Upper lobe of left lung (tissue), 6 donors: ENCODE results near the gene STYK1. TPM values are rescaled to one million over a fixed set of nuclear protein-coding genes. Genes with fewer than 3 reads are reported as not detected.

ENCODE experiments used
- ATAC-seq, 2 donors: fragments of 200-7000 bp; cut with Tn5 transposase; one replicate each; pipeline ENCODE4 v1.9.1; 2022; ENCODE audit warnings: mild to moderate bottlenecking in 2 of 2, moderate library complexity in 2 of 2; ENCODE audit not compliant: low FRiP score in 2 of 2
- DNase-seq, 2 donors: peaks; one replicate each; pipeline ENCODE4 v3.0.0-alpha.2; 2019 to 2020
- H3K27ac ChIP-seq, 4 donors: fragments of 200-600 bp; sonication (generic); one replicate each; pipeline ENCODE4 v1.5.1; 2016 to 2019
- H3K27me3 ChIP-seq, 4 donors: fragments of 200-600 bp; sonication (generic); one replicate each; pipeline ENCODE4 v1.5.1; 2017 to 2019
- H3K36me3 ChIP-seq, 4 donors: fragments of 200-600 bp; sonication (generic); one replicate each; pipeline ENCODE4 v1.5.1; 2016 to 2019
- H3K4me1 ChIP-seq, 4 donors: fragments of 200-600 bp; sonication (generic); one replicate each; pipeline ENCODE4 v1.5.1; 2018 to 2019
- H3K4me3 ChIP-seq, 4 donors: fragments of 200-600 bp; sonication (generic); one replicate each; pipeline ENCODE4 v1.5.1; 2017 to 2019; ENCODE audit warnings: mild to moderate bottlenecking in 2 of 4, moderate library complexity in 1 of 4
- H3K9me3 ChIP-seq, 4 donors: fragments of 200-600 bp; sonication (generic); one replicate each; pipeline ENCODE4 v1.5.1; 2018 to 2019
- CTCF ChIP-seq, 6 experiments: fragments of 450-650 bp in 4 of 6; fragments of 200-600 bp in 2 of 6; sonication (generic) in 2 of 6; IDR thresholded peaks; one replicate each; pipeline ENCODE4 v1.5.1; 2016 to 2019; ENCODE audit warnings: antibody characterized with exemption in 6 of 6
- EP300 ChIP-seq, 4 donors: sonication (generic); formaldehyde crosslinking; IDR thresholded peaks; one replicate each; pipeline ENCODE4 v1.5.1; 2017; ENCODE audit warnings: antibody characterized with exemption in 4 of 4, control low read depth in 2 of 4
- POLR2A ChIP-seq, 4 donors: fragments of 450-650 bp; IDR thresholded peaks; one replicate each; pipeline ENCODE4 v1.5.1; 2016 to 2017; ENCODE audit warnings: antibody characterized with exemption in 4 of 4, mild to moderate bottlenecking in 2 of 4
- POLR2AphosphoS5 ChIP-seq, 2 donors: sonication (generic); formaldehyde crosslinking; IDR thresholded peaks; one replicate each; pipeline ENCODE4 v1.5.1; 2017; ENCODE audit warnings: antibody characterized with exemption in 2 of 2
- WGBS, 2 donors: methylation state at CpG; one replicate each; pipeline ENCODE4 v1.1.5; 2017 to 2018; 5-methylcytosine and 5-hydroxymethylcytosine counted together
- total RNA-seq, 6 donors: library from RNA; depleted of rRNA in 4 of 6; stranded (reverse); fragments of >200 nt in 4 of 6; gene quantifications; one replicate each; pipeline versions ENCODE4 v1.1.0 to v1.2.1, GENCODE V29; 2016 to 2021
- donor health status: DM: no; HTN: no; CAD: no; lungs with moderate emphysema.
- donor health status: DM: no; HTN: yes; CAD: no; lungs with severe emphysema.

Gene STYK1
- total RNA-seq, 6 donors from 2014 or later: 0.30 to 21.9 (median 1.1) TPM

- H3K27ac ChIP-seq: peak overlapping the region; percentile 94 to 99 (median 98)
- no peaks in the 10 kb centered on the region for H3K9me3 ChIP-seq
- peaks cover 44 to 57% (median 49%) of the 10 kb centered on the region in 4 donors for H3K4me1 ChIP-seq
- H3K4me3 ChIP-seq: peak overlapping the region; percentile 81 to 94 (median 88)
- ATAC-seq (peak; percentile 93 to 97), DNase-seq (peak in 1 of 2 donors; percentile 95)
- 0 to 1% methylated on average over 26 of the region's 26 CpGs for WGBS, 2 donors
- peaks cover 0 to 17% (median 0%) of the 10 kb centered on the region in 4 donors for H3K36me3 ChIP-seq
- H3K27me3 ChIP-seq: peaks cover 0 to 6% (median 0%) of the 10 kb centered on the region in 4 donors
- peak; percentile 97 to 100 for TF ChIP-seq POLR2AphosphoS5 (IDR thresholded peaks at IDR 0.05)
- no peak for TF ChIP-seq CTCF (IDR thresholded peaks at IDR 0.05)
- TF ChIP-seq POLR2A (IDR thresholded peaks at IDR 0.05): peak in 2 of 4 donors; percentile 43 to 55
- TF ChIP-seq EP300 (IDR thresholded peaks at IDR 0.05): peak; percentile 82 to 99 (median 93)
These were observed 48.0 kb upstream of the STYK1 start for GRCh38 chr12:10721651-10722501.

- H3K4me3 ChIP-seq: peak overlapping the region in 3 of 4 donors; percentile 81 to 92 (median 85)
- H3K9me3 ChIP-seq: no peaks in the 10 kb centered on the region
- peaks cover 50 to 59% (median 56%) of the 10 kb centered on the region in 4 donors for H3K4me1 ChIP-seq
- peaks cover 0 to 6% (median 0%) of the 10 kb centered on the region in 4 donors for H3K27me3 ChIP-seq
- DNase-seq (no peak), ATAC-seq (no peak)
- peaks cover 0 to 23% (median 0%) of the 10 kb centered on the region in 4 donors for H3K36me3 ChIP-seq
- peak overlapping the region; percentile 94 to 99 (median 98) for H3K27ac ChIP-seq
- WGBS, 2 donors: 18 to 50% methylated on average over 3 of the region's 3 CpGs
- TF ChIP-seq POLR2AphosphoS5 (IDR thresholded peaks at IDR 0.05): no peak
- TF ChIP-seq CTCF (IDR thresholded peaks at IDR 0.05): no peak
- no peak for TF ChIP-seq POLR2A (IDR thresholded peaks at IDR 0.05)
- no peak for TF ChIP-seq EP300 (IDR thresholded peaks at IDR 0.05)
These were observed 47.3 kb upstream of the STYK1 start for GRCh38 chr12:10720974-10721650.

- Histone ChIP-seq H3K27ac (peak overlapping the region in 2 of 4 donors; percentile 99), H3K9me3 (no peaks in the 10 kb centered on the region), H3K4me3 (peak overlapping the region in 1 of 4 donors; percentile 92), H3K4me1 (peaks cover 53 to 58% (median 58%) of the 10 kb centered on the region in 4 donors), H3K36me3 (peaks cover 5 to 39% (median 9%) of the 10 kb centered on the region in 4 donors), H3K27me3 (peaks cover 0 to 6% (median 0%) of the 10 kb centered on the region in 4 donors)
- TF ChIP-seq POLR2A (IDR thresholded peaks at IDR 0.05) (no peak), POLR2AphosphoS5 (IDR thresholded peaks at IDR 0.05) (no peak), EP300 (IDR thresholded peaks at IDR 0.05) (no peak), CTCF (IDR thresholded peaks at IDR 0.05) (no peak)
- DNase-seq (no peak), ATAC-seq (no peak)
- 55 to 61% methylated on average over 4 of the region's 4 CpGs for WGBS, 2 donors
These were observed 45.6 kb upstream of the STYK1 start for GRCh38 chr12:10719482-10719881.

- WGBS, 2 donors: 61 to 68% methylated on average over 4 of the region's 4 CpGs
- DNase-seq (no peak), ATAC-seq (no peak)
- no peak for TF ChIP-seq POLR2A (IDR thresholded peaks at IDR 0.05)
- TF ChIP-seq POLR2AphosphoS5 (IDR thresholded peaks at IDR 0.05): no peak
- TF ChIP-seq CTCF (IDR thresholded peaks at IDR 0.05): no peak
- TF ChIP-seq EP300 (IDR thresholded peaks at IDR 0.05): no peak
- peaks cover 0 to 5% (median 0%) of the 10 kb centered on the region in 4 donors for H3K27me3 ChIP-seq
- H3K27ac ChIP-seq: peak overlapping the region; percentile 1 to 68 (median 33)
- H3K4me1 ChIP-seq: peaks cover 46 to 53% (median 51%) of the 10 kb centered on the region in 4 donors
- no peak overlapping the region for H3K4me3 ChIP-seq
- no peaks in the 10 kb centered on the region for H3K9me3 ChIP-seq
- peaks cover 7 to 50% (median 16%) of the 10 kb centered on the region in 4 donors for H3K36me3 ChIP-seq
These were observed 44.5 kb upstream of the STYK1 start for GRCh38 chr12:10718279-10718821.
